HepG2 (cell line): Measurements from ENCODE around the gene KCNQ1OT1. TPM values are rescaled to one million over a fixed set of nuclear protein-coding genes. Genes with fewer than 3 reads are reported as not detected.
A peak's percentile ranks its signal among the peaks of the same experiment; 100 is the strongest.

ENCODE experiments used
- CC2D1A ChIP-seq: sonication (generic); formaldehyde crosslinking; IDR thresholded peaks from 2 replicates; pipeline ENCODE4 v1.8.1; 2023; ENCODE audit warnings: mild to moderate bottlenecking, missing genetic modification reagents
- CREB1 ChIP-seq, 2 experiments: fragments of 450-650 bp in 1 of 2; IDR thresholded peaks; 2 replicates each; pipeline ENCODE4 v1.6.1; 2016 to 2017; ENCODE audit warnings: control low read depth in 1 of 2, mild to moderate bottlenecking in 1 of 2, missing compliant biosample characterization in 1 of 2, missing genetic modification characterization in 1 of 2
- HIVEP1 ChIP-seq: sonication (generic); formaldehyde crosslinking; IDR thresholded peaks from 2 replicates; pipeline ENCODE4 v1.4.0; 2020; ENCODE audit warnings: mild to moderate bottlenecking, missing genetic modification reagents
- KDM5A ChIP-seq: fragments of 200-600 bp; sonication (generic); IDR thresholded peaks from 2 replicates; pipeline ENCODE4 v1.7.0; 2018; ENCODE audit warnings: antibody characterized with exemption, mild to moderate bottlenecking, low read length, borderline replicate concordance
- NR1H2 ChIP-seq: sonication (generic); formaldehyde crosslinking; IDR thresholded peaks from 2 replicates; pipeline ENCODE4 v1.8.1; 2022; ENCODE audit warnings: low read depth, missing genetic modification reagents, borderline replicate concordance
- PAWR ChIP-seq: sonication (generic); formaldehyde crosslinking; IDR thresholded peaks from 2 replicates; pipeline ENCODE4 v1.4.0; 2020; ENCODE audit warnings: missing genetic modification reagents, mild to moderate bottlenecking, borderline replicate concordance
- PCBP1 ChIP-seq: fragments of 200-400 bp; formaldehyde crosslinking; IDR thresholded peaks from 2 replicates; pipeline ENCODE4 v1.6.1; 2017; ENCODE audit warnings: mild to moderate bottlenecking, low read depth, low read length, borderline replicate concordance
- SAP130 ChIP-seq: IDR thresholded peaks from 2 replicates; pipeline ENCODE4 v1.6.1; 2016; ENCODE audit warnings: low read depth
- SIX4 ChIP-seq: sonication (generic); formaldehyde crosslinking; IDR thresholded peaks from 2 replicates; pipeline ENCODE4 v1.4.0; 2020; ENCODE audit warnings: missing genetic modification reagents
- SP140L ChIP-seq: sonication (generic); formaldehyde crosslinking; IDR thresholded peaks from 2 replicates; pipeline ENCODE4 v1.4.0; 2020; ENCODE audit warnings: missing genetic modification reagents, borderline replicate concordance
- ZFP36L2 ChIP-seq: sonication (generic); formaldehyde crosslinking; IDR thresholded peaks from 2 replicates; pipeline ENCODE4 v1.4.0; 2020; ENCODE audit warnings: missing genetic modification reagents
- ZFX ChIP-seq: sonication (generic); formaldehyde crosslinking; IDR thresholded peaks from 2 replicates; pipeline ENCODE4 v1.4.0; 2020; ENCODE audit warnings: mild to moderate bottlenecking, low read depth, missing genetic modification reagents, moderate library complexity
- ZNF160 ChIP-seq: sonication (generic); formaldehyde crosslinking; IDR thresholded peaks from 2 replicates; pipeline ENCODE4 v1.8.0; 2022; ENCODE audit warnings: mild to moderate bottlenecking, inconsistent platforms, missing genetic modification reagents
- ZNF235 ChIP-seq: sonication (generic); formaldehyde crosslinking; IDR thresholded peaks from 2 replicates; pipeline ENCODE4 v1.8.1; 2023; ENCODE audit warnings: mild to moderate bottlenecking, missing genetic modification reagents, borderline replicate concordance
- ZNF451 ChIP-seq: sonication (generic); formaldehyde crosslinking; IDR thresholded peaks from 2 replicates; pipeline ENCODE4 v1.5.0; 2020; ENCODE audit warnings: mild to moderate bottlenecking, missing genetic modification reagents
- ZNF468 ChIP-seq: sonication (generic); formaldehyde crosslinking; IDR thresholded peaks from 2 replicates; pipeline ENCODE4 v1.8.0; 2022; ENCODE audit warnings: mild to moderate bottlenecking, moderate library complexity, missing genetic modification reagents
- ZNF619 ChIP-seq: sonication (generic); formaldehyde crosslinking; IDR thresholded peaks from 2 replicates; pipeline ENCODE4 v1.4.0; 2020; ENCODE audit warnings: mild to moderate bottlenecking, missing genetic modification reagents
- ZNF776 ChIP-seq: sonication (generic); formaldehyde crosslinking; IDR thresholded peaks from 2 replicates; pipeline ENCODE4 v1.4.0; 2020; ENCODE audit warnings: mild to moderate bottlenecking, missing genetic modification reagents
- polyA plus RNA-seq, 8 experiments: library from polyadenylated mRNA; depleted of rRNA in 3 of 8; stranded (reverse) in 7 of 8; unstranded in 1 of 8; fragments of >200 nt; fragmentation: Illumina TruSeq in 4 of 8; extraction: Trizol in 4 of 8; gene quantifications; 2 replicates each; pipeline versions ENCODE4 v1.2.1 to v1.2.3, GENCODE V29; 2011 to 2016; ENCODE audit warnings: low read depth in 4 of 8, missing spikeins in 1 of 8, mixed read lengths in 1 of 8; ENCODE audit not compliant: insufficient read depth in 1 of 8
- total RNA-seq, 5 experiments: library from RNA; depleted of rRNA; stranded (reverse); fragments of >200 nt; fragmentation: Illumina TruSeq; extraction: Trizol; gene quantifications; 2 replicates each; pipeline ENCODE4 v1.2.3, GENCODE V29; 2016; ENCODE audit warnings: low read depth in 1 of 5
- TF ChIP-seq, protein P1 (sequence below): sonication (generic); formaldehyde crosslinking; IDR thresholded peaks from 2 replicates; pipeline ENCODE4 v1.4.0; 2020; ENCODE audit warnings: missing genetic modification reagents, borderline replicate concordance
- TF ChIP-seq, protein P2 (sequence below): sonication (generic); formaldehyde crosslinking; IDR thresholded peaks from 2 replicates; pipeline ENCODE4 v1.8.1; 2023; ENCODE audit warnings: missing genetic modification reagents, inconsistent platforms, borderline replicate concordance
- TF ChIP-seq, protein P3 (sequence below): sonication (generic); IDR thresholded peaks from 2 replicates; pipeline ENCODE4 v1.6.1; 2016; ENCODE audit warnings: low read depth, borderline replicate concordance
- TF ChIP-seq, protein P4 (sequence below): sonication (generic); formaldehyde crosslinking; IDR thresholded peaks from 2 replicates; pipeline ENCODE4 v1.5.0; 2020; ENCODE audit warnings: missing genetic modification reagents

Gene KCNQ1OT1
- total and polyA plus RNA-seq, 2 of the 13 experiments (the other 11 are each of a cell fraction or from before 2014, with no cell fraction given): 1.3 to 18.9 TPM

DNA sequence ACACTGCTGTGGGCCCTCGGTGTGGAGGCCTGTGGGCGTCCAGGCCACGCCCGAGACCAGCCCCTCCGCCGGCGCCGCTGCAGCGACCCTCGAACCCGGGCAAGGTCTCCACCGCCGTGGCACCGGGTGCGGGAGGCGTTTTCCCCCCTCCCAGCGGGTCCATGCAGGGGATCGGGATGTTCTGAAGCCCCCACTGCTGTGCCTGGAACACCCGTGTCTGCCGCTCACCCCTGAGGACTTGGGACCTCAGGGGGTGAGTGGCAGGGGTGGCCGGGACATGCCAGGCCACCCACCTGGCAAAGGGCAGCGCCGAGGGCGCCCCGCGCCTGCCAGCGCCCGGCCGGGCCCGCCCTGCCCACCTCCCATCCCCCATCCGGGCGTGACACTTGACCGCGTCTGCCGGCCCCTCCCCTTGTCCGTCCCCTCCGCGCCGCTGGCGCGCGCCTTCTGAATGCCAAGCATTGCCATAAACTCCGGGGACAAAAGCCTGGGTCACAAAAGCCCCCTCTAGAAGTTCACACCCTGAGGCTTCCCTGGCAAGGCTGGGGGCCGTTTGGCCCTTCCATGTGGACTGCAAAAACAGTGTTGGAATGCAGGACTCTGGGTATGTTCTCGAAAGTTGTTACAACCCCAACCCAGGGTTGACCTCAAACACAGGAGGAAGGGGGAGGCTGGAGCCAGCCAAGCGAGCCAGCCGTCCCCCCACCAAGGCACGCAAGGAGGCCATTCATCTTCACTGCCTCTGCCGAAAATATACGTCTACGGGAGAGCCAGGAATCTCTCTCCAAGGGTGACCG is 819 bp upstream of the KCNQ1OT1 start (continued):
- TF ChIP-seq PAWR (CRISPR knock-in tag): no peak
- TF ChIP-seq, protein P1, sequence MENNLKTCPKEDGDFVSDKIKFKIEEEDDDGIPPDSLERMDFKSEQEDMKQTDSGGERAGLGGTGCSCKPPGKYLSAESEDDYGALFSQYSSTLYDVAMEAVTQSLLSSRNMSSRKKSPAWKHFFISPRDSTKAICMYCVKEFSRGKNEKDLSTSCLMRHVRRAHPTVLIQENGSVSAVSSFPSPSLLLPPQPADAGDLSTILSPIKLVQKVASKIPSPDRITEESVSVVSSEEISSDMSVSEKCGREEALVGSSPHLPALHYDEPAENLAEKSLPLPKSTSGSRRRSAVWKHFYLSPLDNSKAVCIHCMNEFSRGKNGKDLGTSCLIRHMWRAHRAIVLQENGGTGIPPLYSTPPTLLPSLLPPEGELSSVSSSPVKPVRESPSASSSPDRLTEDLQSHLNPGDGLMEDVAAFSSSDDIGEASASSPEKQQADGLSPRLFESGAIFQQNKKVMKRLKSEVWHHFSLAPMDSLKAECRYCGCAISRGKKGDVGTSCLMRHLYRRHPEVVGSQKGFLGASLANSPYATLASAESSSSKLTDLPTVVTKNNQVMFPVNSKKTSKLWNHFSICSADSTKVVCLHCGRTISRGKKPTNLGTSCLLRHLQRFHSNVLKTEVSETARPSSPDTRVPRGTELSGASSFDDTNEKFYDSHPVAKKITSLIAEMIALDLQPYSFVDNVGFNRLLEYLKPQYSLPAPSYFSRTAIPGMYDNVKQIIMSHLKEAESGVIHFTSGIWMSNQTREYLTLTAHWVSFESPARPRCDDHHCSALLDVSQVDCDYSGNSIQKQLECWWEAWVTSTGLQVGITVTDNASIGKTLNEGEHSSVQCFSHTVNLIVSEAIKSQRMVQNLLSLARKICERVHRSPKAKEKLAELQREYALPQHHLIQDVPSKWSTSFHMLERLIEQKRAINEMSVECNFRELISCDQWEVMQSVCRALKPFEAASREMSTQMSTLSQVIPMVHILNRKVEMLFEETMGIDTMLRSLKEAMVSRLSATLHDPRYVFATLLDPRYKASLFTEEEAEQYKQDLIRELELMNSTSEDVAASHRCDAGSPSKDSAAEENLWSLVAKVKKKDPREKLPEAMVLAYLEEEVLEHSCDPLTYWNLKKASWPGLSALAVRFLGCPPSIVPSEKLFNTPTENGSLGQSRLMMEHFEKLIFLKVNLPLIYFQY (CRISPR knock-in tag): no peak
- no peak for TF ChIP-seq ZNF451
- TF ChIP-seq ZNF776 (CRISPR knock-in tag): 0 out of 2 replicates have a peak, but pooled peaks have one; percentile 56
- TF ChIP-seq CC2D1A (CRISPR knock-in tag): no peak
- no peak for TF ChIP-seq SIX4
- TF ChIP-seq NR1H2 (CRISPR knock-in tag): no peak
- TF ChIP-seq ZNF160 (CRISPR knock-in tag): no peak; the same call in 1 of the 2 replicates
- no peak for TF ChIP-seq SP140L (CRISPR knock-in tag)
- TF ChIP-seq CREB1 (IDR thresholded peaks at IDR 0.05): peak; percentile 38; the same call in 1 of the 2 replicates
- TF ChIP-seq CREB1 (CRISPR knock-in tag; IDR thresholded peaks at IDR 0.05): no peak
- TF ChIP-seq ZNF619 (CRISPR knock-in tag): 0 out of 2 replicates have a peak, but pooled peaks have one; percentile 24
- TF ChIP-seq ZFX (CRISPR knock-in tag): no peak; the same call in none of the 2 replicates
- TF ChIP-seq KDM5A: peak; percentile 35; the same call in 1 of the 2 replicates
- 0 out of 2 replicates have a peak, but pooled peaks have one; percentile 57 for TF ChIP-seq ZFP36L2
- no peak for TF ChIP-seq HIVEP1 (CRISPR knock-in tag)
- TF ChIP-seq, protein P2, sequence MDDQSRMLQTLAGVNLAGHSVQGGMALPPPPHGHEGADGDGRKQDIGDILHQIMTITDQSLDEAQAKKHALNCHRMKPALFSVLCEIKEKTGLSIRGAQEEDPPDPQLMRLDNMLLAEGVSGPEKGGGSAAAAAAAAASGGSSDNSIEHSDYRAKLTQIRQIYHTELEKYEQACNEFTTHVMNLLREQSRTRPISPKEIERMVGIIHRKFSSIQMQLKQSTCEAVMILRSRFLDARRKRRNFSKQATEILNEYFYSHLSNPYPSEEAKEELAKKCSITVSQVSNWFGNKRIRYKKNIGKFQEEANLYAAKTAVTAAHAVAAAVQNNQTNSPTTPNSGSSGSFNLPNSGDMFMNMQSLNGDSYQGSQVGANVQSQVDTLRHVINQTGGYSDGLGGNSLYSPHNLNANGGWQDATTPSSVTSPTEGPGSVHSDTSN (CRISPR knock-in tag): no peak
- TF ChIP-seq, protein P3, sequence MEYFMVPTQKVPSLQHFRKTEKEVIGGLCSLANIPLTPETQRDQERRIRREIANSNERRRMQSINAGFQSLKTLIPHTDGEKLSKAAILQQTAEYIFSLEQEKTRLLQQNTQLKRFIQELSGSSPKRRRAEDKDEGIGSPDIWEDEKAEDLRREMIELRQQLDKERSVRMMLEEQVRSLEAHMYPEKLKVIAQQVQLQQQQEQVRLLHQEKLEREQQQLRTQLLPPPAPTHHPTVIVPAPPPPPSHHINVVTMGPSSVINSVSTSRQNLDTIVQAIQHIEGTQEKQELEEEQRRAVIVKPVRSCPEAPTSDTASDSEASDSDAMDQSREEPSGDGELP: peak; percentile 30; the same call in 1 of the 2 replicates
- TF ChIP-seq ZNF235 (CRISPR knock-in tag): peak; percentile 51
- TF ChIP-seq SAP130: peak; percentile 30
- TF ChIP-seq PCBP1: 0 out of 2 replicates have a peak, but pooled peaks have one; percentile 19
- 0 out of 2 replicates have a peak, but pooled peaks have one; percentile 64 for TF ChIP-seq ZNF468
- TF ChIP-seq, protein P4, sequence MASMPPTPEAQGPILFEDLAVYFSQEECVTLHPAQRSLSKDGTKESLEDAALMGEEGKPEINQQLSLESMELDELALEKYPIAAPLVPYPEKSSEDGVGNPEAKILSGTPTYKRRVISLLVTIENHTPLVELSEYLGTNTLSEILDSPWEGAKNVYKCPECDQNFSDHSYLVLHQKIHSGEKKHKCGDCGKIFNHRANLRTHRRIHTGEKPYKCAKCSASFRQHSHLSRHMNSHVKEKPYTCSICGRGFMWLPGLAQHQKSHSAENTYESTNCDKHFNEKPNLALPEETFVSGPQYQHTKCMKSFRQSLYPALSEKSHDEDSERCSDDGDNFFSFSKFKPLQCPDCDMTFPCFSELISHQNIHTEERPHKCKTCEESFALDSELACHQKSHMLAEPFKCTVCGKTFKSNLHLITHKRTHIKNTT: no peak
